Trophoblast cell (in vitro differentiated cells and primary cell): ENCODE data around the gene CCDC50.

Source experiments
- DNase-seq, 2 donors: peaks; one replicate each; pipeline ENCODE4 v3.0.0-alpha.2; 2016
- H2AFZ ChIP-seq: 2 replicates; pipeline ENCODE4 v1.6.1; 2013; ENCODE audit warnings: low read length, moderate library complexity, mild to moderate bottlenecking; ENCODE audit not compliant: insufficient read depth, poor library complexity
- H2AK5ac ChIP-seq: 2 replicates; pipeline ENCODE4 v1.6.1; 2013; ENCODE audit warnings: mild to moderate bottlenecking, low read length
- H2BK120ac ChIP-seq: 2 replicates; pipeline ENCODE4 v1.6.1; 2013; ENCODE audit warnings: low read length, mild to moderate bottlenecking, moderate library complexity; ENCODE audit not compliant: insufficient read depth, poor library complexity
- H2BK12ac ChIP-seq: 2 replicates; pipeline ENCODE4 v1.6.1; 2013; ENCODE audit warnings: mild to moderate bottlenecking, low read length, moderate library complexity
- H2BK5ac ChIP-seq: 2 replicates; pipeline ENCODE4 v1.6.1; 2013; ENCODE audit warnings: low read length, low read depth, moderate library complexity, mild to moderate bottlenecking; ENCODE audit not compliant: poor library complexity
- H3K14ac ChIP-seq: 2 replicates; pipeline ENCODE4 v1.6.1; 2013; ENCODE audit warnings: mild to moderate bottlenecking, low read length
- H3K18ac ChIP-seq: 2 replicates; pipeline ENCODE4 v1.6.1; 2013; ENCODE audit warnings: mild to moderate bottlenecking, low read length
- H3K23ac ChIP-seq: 2 replicates; pipeline ENCODE4 v1.6.1; 2013; ENCODE audit warnings: low read length
- H3K27ac ChIP-seq: 2 replicates; pipeline ENCODE4 v1.5.1; 2013; ENCODE audit warnings: low read depth, mild to moderate bottlenecking, inconsistent platforms, low read length, moderate library complexity
- H3K27me3 ChIP-seq: 2 replicates; pipeline ENCODE4 v1.6.1; 2013; ENCODE audit warnings: inconsistent platforms, mild to moderate bottlenecking, low read length, moderate library complexity; ENCODE audit not compliant: insufficient read depth
- H3K36me3 ChIP-seq, 2 experiments: 1 replicate in 1 of 2; 2 replicates in 1 of 2; pipeline ENCODE4 v1.6.1; 2013; ENCODE audit warnings: low read length in 2 of 2, mild to moderate bottlenecking in 2 of 2, moderate library complexity in 1 of 2; ENCODE audit not compliant: insufficient read depth in 2 of 2, control insufficient read depth in 1 of 2
- H3K4ac ChIP-seq: 2 replicates; pipeline ENCODE4 v1.6.1; 2013; ENCODE audit warnings: low read depth, mild to moderate bottlenecking, low read length, moderate library complexity
- H3K4me1 ChIP-seq, 2 experiments: 1 replicate in 1 of 2; 2 replicates in 1 of 2; pipeline ENCODE4 v1.6.1; 2013; ENCODE audit warnings: low read length in 2 of 2, mild to moderate bottlenecking in 2 of 2, moderate library complexity in 1 of 2; ENCODE audit not compliant: insufficient read depth in 2 of 2, control insufficient read depth in 1 of 2
- H3K4me2 ChIP-seq: 2 replicates; pipeline ENCODE4 v1.6.1; 2013; ENCODE audit warnings: inconsistent platforms, mild to moderate bottlenecking, low read length, moderate library complexity
- H3K4me3 ChIP-seq: 2 replicates; pipeline ENCODE4 v1.5.1; 2013; ENCODE audit warnings: mild to moderate bottlenecking, low read depth, low read length, inconsistent platforms
- H3K79me1 ChIP-seq: one replicate; pipeline ENCODE4 v1.6.1; 2013; ENCODE audit warnings: low read length
- H3K79me2 ChIP-seq: 2 replicates; pipeline ENCODE4 v1.6.1; 2013; ENCODE audit warnings: low read length, mild to moderate bottlenecking; ENCODE audit not compliant: control insufficient read depth, insufficient read depth, poor library complexity
- H3K9ac ChIP-seq: 2 replicates; pipeline ENCODE4 v1.6.1; 2013; ENCODE audit warnings: mild to moderate bottlenecking, low read length
- H3K9me3 ChIP-seq: 2 replicates; pipeline ENCODE4 v1.6.1; 2013; ENCODE audit warnings: low read depth, mild to moderate bottlenecking, control low read depth, inconsistent platforms, low read length; ENCODE audit not compliant: insufficient read depth
- H4K12ac ChIP-seq: 2 replicates; pipeline ENCODE4 v1.6.1; 2013; ENCODE audit warnings: low read depth, mild to moderate bottlenecking, low read length, moderate library complexity
- H4K8ac ChIP-seq: 2 replicates; pipeline ENCODE4 v1.6.1; 2013; ENCODE audit warnings: low read depth, mild to moderate bottlenecking, low read length, moderate library complexity
- H4K91ac ChIP-seq: one replicate; pipeline ENCODE4 v1.6.1; 2013; ENCODE audit warnings: low read depth, mild to moderate bottlenecking, low read length, moderate library complexity
- WGBS: extraction: QIAGEN DNeasy Blood & Tissue Kit; methylation state at CpG from one replicate; pipeline ENCODE4 v1.1.7; 2013; ENCODE audit warnings: missing lambda C conversion rate; ENCODE audit not compliant: insufficient read length, insufficient coverage; ENCODE audit errors: extremely low coverage; 5-methylcytosine and 5-hydroxymethylcytosine counted together

CCDC50 gene

DNA sequence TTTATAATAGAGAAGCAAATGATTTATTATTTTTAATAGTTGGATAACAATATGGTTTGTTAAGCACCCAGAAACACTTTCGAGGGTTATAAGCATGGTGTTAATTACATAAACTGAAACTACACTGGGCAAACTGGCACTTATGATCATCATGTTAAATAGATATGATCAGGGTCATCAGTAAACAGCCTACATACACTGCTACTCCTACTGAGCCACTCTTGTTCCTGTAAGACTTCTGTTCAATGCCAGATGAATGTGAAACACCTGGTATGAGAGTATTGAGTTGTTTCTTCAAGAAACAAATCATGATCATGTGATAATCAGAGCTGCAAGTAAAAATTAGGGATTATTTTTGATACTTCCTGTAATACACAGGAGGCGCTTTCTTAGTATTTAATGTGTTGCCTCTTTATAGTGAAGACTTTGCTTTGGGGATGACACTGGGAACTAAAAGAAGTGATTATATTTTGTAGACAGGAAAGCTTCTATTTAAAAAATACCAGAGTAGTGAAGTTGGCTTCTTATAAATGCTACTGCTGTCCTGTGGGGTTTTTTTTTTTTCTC, 33.4 kb downstream of the CCDC50 start:
- Histone ChIP-seq H3K9ac (no peak overlapping the region), H3K79me1 (peaks cover 2% of the 10 kb centered on the region), H3K79me2 (no peaks in the 10 kb centered on the region), H3K4ac (no peak overlapping the region), H3K27me3 (no peaks in the 10 kb centered on the region), H4K91ac (no peak overlapping the region), H3K9me3 (no peaks in the 10 kb centered on the region), H3K23ac (no peak overlapping the region), H3K36me3 (peaks cover 4 to 11% of the 10 kb centered on the region in 2 experiments), H3K4me1 (peaks cover 3 to 5% of the 10 kb centered on the region in 2 experiments), H3K27ac (no peak overlapping the region), H2AK5ac (no peak overlapping the region), H3K4me2 (no peak overlapping the region), H3K18ac (no peak overlapping the region), H3K14ac (no peak overlapping the region), H2BK5ac (no peak overlapping the region), H2AFZ (no peak overlapping the region), H3K4me3 (no peak overlapping the region), H2BK12ac (no peak overlapping the region), H2BK120ac (no peak overlapping the region), H4K12ac (no peak overlapping the region), H4K8ac (no peak overlapping the region)
- DNase-seq: no peak
- WGBS: no CpG with 5 or more reads among the region's 2 CpGs

DNA sequence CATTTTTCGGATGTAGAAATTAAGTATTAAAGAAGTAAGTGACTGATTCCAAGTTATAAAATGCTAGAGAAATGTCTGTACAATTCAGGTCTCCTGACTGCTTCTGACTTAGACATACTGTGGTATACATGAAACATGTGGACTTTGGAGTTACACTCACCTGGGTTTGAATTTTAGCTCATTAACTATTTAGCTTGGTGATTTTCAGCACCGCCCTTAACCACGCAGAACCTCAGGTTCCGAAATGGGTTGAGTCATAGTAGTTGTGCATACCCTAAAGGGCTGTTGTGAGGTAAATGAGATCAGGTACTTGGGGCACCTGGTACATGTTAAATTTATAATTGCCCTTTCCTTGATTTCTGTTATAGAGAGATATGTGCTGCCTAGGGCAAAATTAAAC, 34.0 kb downstream of the CCDC50 start:
- no peak overlapping the region for H2AK5ac ChIP-seq
- no peaks in the 10 kb centered on the region for H3K9me3 ChIP-seq
- no peaks in the 10 kb centered on the region for H3K79me2 ChIP-seq
- no peak overlapping the region for H4K8ac ChIP-seq
- no peak overlapping the region for H2BK12ac ChIP-seq
- H4K12ac ChIP-seq: no peak overlapping the region
- no peak overlapping the region for H3K14ac ChIP-seq
- peaks cover 2 to 3% of the 10 kb centered on the region in 2 experiments for H3K4me1 ChIP-seq
- H3K4ac ChIP-seq: no peak overlapping the region
- H4K91ac ChIP-seq: no peak overlapping the region
- WGBS: no CpG with 5 or more reads among the region's 4 CpGs
- no peak overlapping the region for H2BK120ac ChIP-seq
- peaks cover 4 to 8% of the 10 kb centered on the region in 2 experiments for H3K36me3 ChIP-seq
- no peak overlapping the region for H3K4me2 ChIP-seq
- no peaks in the 10 kb centered on the region for H3K27me3 ChIP-seq
- H2BK5ac ChIP-seq: no peak overlapping the region
- no peak overlapping the region for H2AFZ ChIP-seq
- H3K79me1 ChIP-seq: peaks cover 2% of the 10 kb centered on the region
- H3K9ac ChIP-seq: no peak overlapping the region
- no peak overlapping the region for H3K23ac ChIP-seq
- DNase-seq: no peak
- H3K27ac ChIP-seq: no peak overlapping the region
- H3K4me3 ChIP-seq: no peak overlapping the region
- no peak overlapping the region for H3K18ac ChIP-seq

DNA sequence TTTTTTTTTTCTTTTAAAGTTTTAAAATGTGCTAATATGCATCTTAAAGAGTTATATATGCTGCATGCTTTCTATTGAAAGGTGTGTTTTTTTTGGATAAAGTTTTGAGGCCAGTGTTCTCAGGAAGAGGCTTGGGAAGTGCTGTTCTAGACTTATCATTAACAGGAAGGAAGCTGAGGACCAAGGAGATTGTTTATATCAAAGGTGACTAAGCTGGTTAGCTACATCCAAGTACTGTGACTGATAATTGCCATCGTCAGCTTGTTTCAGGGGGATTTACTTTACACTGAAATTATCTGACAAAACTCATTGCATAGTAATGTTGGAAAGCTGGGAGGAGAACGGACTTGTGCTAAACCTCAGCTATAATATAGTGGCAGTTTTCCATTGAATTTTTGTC, 37.5 kb downstream of the CCDC50 start:
- no peak overlapping the region for H2AK5ac ChIP-seq
- H4K8ac ChIP-seq: no peak overlapping the region
- no peaks in the 10 kb centered on the region for H3K4me1 ChIP-seq
- no peak overlapping the region for H3K18ac ChIP-seq
- no peak overlapping the region for H3K27ac ChIP-seq
- no peak overlapping the region for H3K4me3 ChIP-seq
- H3K36me3 ChIP-seq: peaks cover 9% of the 10 kb centered on the region in 2 experiments
- no CpG with 5 or more reads among the region's 2 CpGs for WGBS
- H3K79me1 ChIP-seq: no peaks in the 10 kb centered on the region
- H4K12ac ChIP-seq: no peak overlapping the region
- no peaks in the 10 kb centered on the region for H3K79me2 ChIP-seq
- H2BK120ac ChIP-seq: no peak overlapping the region
- no peaks in the 10 kb centered on the region for H3K27me3 ChIP-seq
- H2BK12ac ChIP-seq: no peak overlapping the region
- no peak overlapping the region for H3K23ac ChIP-seq
- no peak overlapping the region for H3K9ac ChIP-seq
- no peak overlapping the region for H3K4me2 ChIP-seq
- H3K9me3 ChIP-seq: no peaks in the 10 kb centered on the region
- no peak overlapping the region for H3K4ac ChIP-seq
- no peak overlapping the region for H4K91ac ChIP-seq
- DNase-seq: no peak
- H3K14ac ChIP-seq: no peak overlapping the region
- no peak overlapping the region for H2BK5ac ChIP-seq
- H2AFZ ChIP-seq: no peak overlapping the region

DNA sequence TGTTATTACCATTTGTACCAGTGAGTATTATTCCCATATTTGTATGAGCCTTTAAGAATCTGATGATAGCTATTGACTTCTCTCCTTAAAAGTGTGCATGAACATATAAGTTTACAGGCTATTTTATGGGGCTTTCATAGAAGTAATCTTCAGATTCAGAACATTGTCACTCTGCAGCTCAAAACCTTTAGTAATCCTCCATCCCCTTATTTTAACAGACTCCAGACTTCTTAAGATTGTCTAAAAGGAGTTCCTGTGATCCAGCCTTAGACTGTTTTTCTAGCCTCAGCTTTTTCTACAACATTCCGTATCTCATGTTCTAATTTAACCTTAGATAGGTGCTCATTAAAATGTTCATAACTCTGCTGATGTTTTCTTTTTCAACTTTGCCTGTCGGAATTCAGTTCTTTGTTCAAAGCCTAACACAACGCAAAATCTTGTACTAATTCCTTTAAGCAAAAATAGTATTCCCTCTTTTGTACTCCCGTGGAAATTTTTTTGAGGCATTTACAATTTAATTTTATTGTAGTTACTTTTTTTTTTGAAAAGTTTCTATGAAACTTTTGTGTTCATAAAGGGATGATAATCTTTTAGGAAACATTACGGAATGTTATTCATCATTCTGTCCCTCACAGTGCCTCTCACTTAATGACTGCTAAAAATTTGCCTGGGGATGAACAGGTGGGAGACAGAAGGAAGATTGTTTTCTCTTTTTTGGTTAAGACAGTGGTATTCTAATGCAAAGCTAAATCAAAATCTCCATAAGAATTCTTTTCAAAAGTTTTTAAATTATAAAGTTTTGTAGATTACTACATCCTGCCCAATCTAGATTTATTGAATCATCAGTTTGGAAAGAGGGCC, 39.8 kb downstream of the CCDC50 start:
- Histone ChIP-seq H3K4me2 (no peak overlapping the region), H2AFZ (no peak overlapping the region), H2BK5ac (no peak overlapping the region), H3K4me3 (no peak overlapping the region), H2BK12ac (no peak overlapping the region), H3K27ac (no peak overlapping the region), H3K9me3 (no peaks in the 10 kb centered on the region), H3K79me1 (no peaks in the 10 kb centered on the region), H3K4me1 (no peaks in the 10 kb centered on the region), H3K18ac (no peak overlapping the region), H2BK120ac (no peak overlapping the region), H3K36me3 (peaks cover 5 to 6% of the 10 kb centered on the region in 2 experiments), H4K8ac (no peak overlapping the region), H3K79me2 (no peaks in the 10 kb centered on the region), H2AK5ac (no peak overlapping the region), H4K12ac (no peak overlapping the region), H3K14ac (no peak overlapping the region), H4K91ac (no peak overlapping the region), H3K27me3 (no peaks in the 10 kb centered on the region), H3K23ac (no peak overlapping the region), H3K4ac (no peak overlapping the region), H3K9ac (no peak overlapping the region)
- peak in 1 of 2 donors; percentile 10 for DNase-seq
- WGBS: no CpG with 5 or more reads among the region's 5 CpGs
